K562 (cell line): ENCODE results near the gene SPTBN4. TPM values are rescaled to one million over a fixed set of nuclear protein-coding genes. Genes with fewer than 3 reads are reported as not detected.

Experiments used
- COPS2 ChIP-seq: fragments of 450-650 bp; conservative IDR thresholded peaks from 2 replicates; pipeline ENCODE4 v1.6.1; 2016; ENCODE audit warnings: mild to moderate bottlenecking, moderate library complexity
- GABPB1 ChIP-seq: sonication (generic); formaldehyde crosslinking; IDR thresholded peaks from 2 replicates; pipeline ENCODE4 v1.8.0; 2022; ENCODE audit warnings: mild to moderate bottlenecking, missing genetic modification reagents
- GTF2B ChIP-seq: IDR thresholded peaks from 2 replicates; pipeline ENCODE4 v1.6.1; 2011; ENCODE audit not compliant: insufficient read length; ENCODE audit errors: extremely low read depth
- HMGN3 ChIP-seq: IDR thresholded peaks from 2 replicates; pipeline ENCODE4 v1.6.1; 2011; ENCODE audit warnings: borderline replicate concordance, low read depth, mild to moderate bottlenecking, mixed read lengths, low read length; ENCODE audit not compliant: insufficient read length; ENCODE audit errors: extremely low read depth
- JUND ChIP-seq, 2 experiments: IDR thresholded peaks; 2 replicates in 1 of 2; 3 replicates in 1 of 2; pipeline ENCODE4 v1.6.1; 2011; ENCODE audit warnings: borderline replicate concordance in 2 of 2, low read depth in 2 of 2, low read length in 2 of 2, improper control_type of control experiment in 1 of 2, missing biosample characterization in 1 of 2, missing genetic modification characterization in 1 of 2, missing genetic modification reagents in 1 of 2
- MTA3 ChIP-seq: fragments of 450-650 bp; formaldehyde crosslinking; IDR thresholded peaks from 2 replicates; pipeline ENCODE4 v1.6.1; 2017; ENCODE audit warnings: mild to moderate bottlenecking, borderline replicate concordance
- NR0B1 ChIP-seq: fragments of 450-650 bp; IDR thresholded peaks from one replicate; pipeline ENCODE4 v1.6.1; 2018; ENCODE audit warnings: mild to moderate bottlenecking, moderate library complexity; ENCODE audit not compliant: partially characterized antibody
- PBX2 ChIP-seq, 2 experiments: IDR thresholded peaks in 1 of 2; conservative IDR thresholded peaks in 1 of 2; 2 replicates each; pipeline ENCODE4 v1.6.1; 2016; ENCODE audit warnings: low read depth in 2 of 2, mild to moderate bottlenecking in 1 of 2, missing compliant biosample characterization in 1 of 2, missing genetic modification characterization in 1 of 2, moderate library complexity in 1 of 2
- POLR2B ChIP-seq: fragments of 450-650 bp; IDR thresholded peaks from 2 replicates; pipeline ENCODE4 v1.6.1; 2018; ENCODE audit warnings: low read depth; ENCODE audit not compliant: partially characterized antibody
- PRDM10 ChIP-seq: fragments of 450-650 bp; IDR thresholded peaks from 2 replicates; pipeline ENCODE4 v1.6.1; 2018; ENCODE audit not compliant: partially characterized antibody
- PRPF4 ChIP-seq: fragments of 200-400 bp; formaldehyde crosslinking; IDR thresholded peaks from one replicate; pipeline ENCODE4 v1.6.1; 2017; ENCODE audit warnings: low read length, low read depth, mild to moderate bottlenecking; ENCODE audit not compliant: insufficient read depth, poor library complexity, severe bottlenecking
- RCOR1 ChIP-seq, 2 experiments: IDR thresholded peaks; 2 replicates each; pipeline ENCODE4 v1.6.1; 2012; ENCODE audit warnings: low read depth in 2 of 2, low read length in 2 of 2, borderline replicate concordance in 1 of 2, improper control_type of control experiment in 1 of 2
- SUPT5H ChIP-seq: fragments of 450-650 bp; IDR thresholded peaks from 2 replicates; pipeline ENCODE4 v1.6.1; 2016
- USF1 ChIP-seq: sonication (generic); formaldehyde crosslinking; IDR thresholded peaks from 2 replicates; pipeline ENCODE4 v1.9.0; 2022; ENCODE audit warnings: mild to moderate bottlenecking, missing genetic modification reagents
- ZFP36 ChIP-seq: fragments of 150-350 bp; IDR thresholded peaks from 2 replicates; pipeline ENCODE4 v1.6.1; 2018; ENCODE audit warnings: low read length, low read depth; ENCODE audit not compliant: partially characterized antibody
- ZSCAN29 ChIP-seq: fragments of 450-650 bp; IDR thresholded peaks from 2 replicates; pipeline ENCODE4 v1.6.1; 2017
- polyA plus RNA-seq, 8 experiments: library from polyadenylated mRNA; depleted of rRNA in 4 of 8; stranded (reverse) in 5 of 8; unstranded in 3 of 8; fragments of >200 nt; fragmentation: Nextera tagmentation in 2 of 8; fragmentation: Illumina TruSeq in 1 of 8; extraction: Ambion mirVana in 2 of 8; extraction: Trizol in 1 of 8; gene quantifications; 2 replicates each; pipeline versions ENCODE4 v1.2.1 to v1.2.3, GENCODE V29; 2011 to 2014; ENCODE audit warnings: inconsistent platforms in 1 of 8, missing spikeins in 1 of 8
- total RNA-seq, 7 experiments: library from RNA; depleted of rRNA in 6 of 7; stranded (reverse); fragments of >200 nt in 6 of 7; fragmentation: Illumina TruSeq in 2 of 7; extraction: Trizol in 2 of 7; gene quantifications; 2 replicates each; pipeline versions ENCODE4 v1.2.1 to v1.2.3, GENCODE V29; 2011 to 2021; ENCODE audit warnings: low replicate concordance in 1 of 7

SPTBN4 gene
- total and polyA plus RNA-seq, 9 of the 15 experiments (the other 6 are each of a cell fraction or from before 2014, with no cell fraction given): 0.01 to 1.5 (median 0.86) TPM

GRCh38 chr19:40523322-40524047 lies 56.7 kb downstream of the SPTBN4 start (continued):
- TF ChIP-seq JUND (IDR thresholded peaks at IDR 0.05; ENCODE audit: borderline replicate concordance, low read depth, low read length) (0 out of 2 replicates have a peak, but pooled peaks have one; percentile 33), JUND (tag; IDR thresholded peaks at IDR 0.05; ENCODE audit: borderline replicate concordance, low read depth, low read length) (no peak; the same call in 2 of the 3 replicates), ZSCAN29 (no peak), RCOR1 (IDR thresholded peaks at IDR 0.05; ENCODE audit: borderline replicate concordance in 1 of 2, low read depth in 2 of 2, low read length in 2 of 2) (peak in 1 of 2 experiments; percentile 56; a peak in 2 of 4 replicates), COPS2 (no peak), NR0B1 (no peak), PBX2 (CRISPR knock-in tag; IDR thresholded peaks at IDR 0.05; ENCODE audit: low read depth) (no peak), PBX2 (tag; conservative IDR thresholded peaks at IDR 0.05; ENCODE audit: low read depth) (no peak), GTF2B (no peak), HMGN3 (peak; percentile 31), POLR2B (no peak), ZFP36 (peak; percentile 35), SUPT5H (no peak), PRDM10 (peak; percentile 67), USF1 (CRISPR knock-in tag) (peak; percentile 38; the same call in 1 of the 2 replicates), PRPF4 (no peak), GABPB1 (CRISPR knock-in tag) (0 out of 2 replicates have a peak, but pooled peaks have one; percentile 2), MTA3 (peak; percentile 73; the same call in 1 of the 2 replicates)
